Measurements from ENCODE around the gene SPIC.

The SPIC gene

GRCh38 chr12:101521136-101521535 lies 46.0 kb downstream of the SPIC start:
- Histone ChIP-seq H3K4me3 (ENCODE audit: low read length) (no peak overlapping the region), H3K27ac (ENCODE audit: low read length) (no peak overlapping the region), H3K27me3 (replicated peaks; ENCODE audit: insufficient read depth, low read length) (no peaks in the 10 kb centered on the region), H3K4me1 (ENCODE audit: low read length) (no peaks in the 10 kb centered on the region), H3F3A (ENCODE audit: insufficient read depth, low read length) (no peaks in the 10 kb centered on the region), H3K9ac (ENCODE audit: low read length) (no peak overlapping the region), H4K20me1 (ENCODE audit: insufficient read depth, low read length) (no peaks in the 10 kb centered on the region), H3K4me2 (ENCODE audit: low read depth, low read length) (no peak overlapping the region), H3K9me2 (replicated peaks; ENCODE audit: insufficient read depth, low read length) (no peaks in the 10 kb centered on the region), H3K9me3 (replicated peaks; ENCODE audit: insufficient read depth, low read length) (no peaks in the 10 kb centered on the region), H2AFZ (ENCODE audit: low read length) (no peak overlapping the region), H3K36me3 (replicated peaks; ENCODE audit: insufficient read depth, low read length) (no peaks in the 10 kb centered on the region), H3K79me2 (ENCODE audit: low read length) (no peaks in the 10 kb centered on the region)
- TF ChIP-seq EZH2 (optimal IDR thresholded peaks at IDR 0.05; ENCODE audit: low read depth, low read length) (no peak), CTCF (IDR thresholded peaks at IDR 0.05; ENCODE audit: low read length) (no peak), EZH2phosphoT487 (IDR thresholded peaks at IDR 0.05; ENCODE audit: low read length) (no peak)
- no peak for DNase-seq

- H2AFZ ChIP-seq (ENCODE audit: low read length) = peak overlapping the region; percentile 56; the same call in 1 of the 2 replicates
- no peaks in the 10 kb centered on the region for H3K9me3 ChIP-seq (replicated peaks; ENCODE audit: insufficient read depth, low read length)
- DNase-seq = peak; percentile 70
- TF ChIP-seq EZH2 (optimal IDR thresholded peaks at IDR 0.05; ENCODE audit: low read depth, low read length) (no peak), EZH2phosphoT487 (IDR thresholded peaks at IDR 0.05; ENCODE audit: low read length) (no peak), CTCF (IDR thresholded peaks at IDR 0.05; ENCODE audit: low read length) (no peak)
- H3K36me3 ChIP-seq (replicated peaks; ENCODE audit: insufficient read depth, low read length) = no peaks in the 10 kb centered on the region
- H3K4me3 ChIP-seq (ENCODE audit: low read length) = no peak overlapping the region
- 0 out of 2 replicates have a peak, but pooled peaks cover 5% of the 10 kb centered on the region for H3F3A ChIP-seq (ENCODE audit: insufficient read depth, low read length)
- no peak overlapping the region for H3K9ac ChIP-seq (ENCODE audit: low read length)
- H3K27me3 ChIP-seq (replicated peaks; ENCODE audit: insufficient read depth, low read length) = no peaks in the 10 kb centered on the region
- H3K79me2 ChIP-seq (ENCODE audit: low read length) = no peaks in the 10 kb centered on the region
- H3K4me1 ChIP-seq (ENCODE audit: low read length) = peaks cover 16% of the 10 kb centered on the region
- H3K9me2 ChIP-seq (replicated peaks; ENCODE audit: insufficient read depth, low read length) = no peaks in the 10 kb centered on the region
- no peaks in the 10 kb centered on the region for H4K20me1 ChIP-seq (ENCODE audit: insufficient read depth, low read length)
- H3K27ac ChIP-seq (ENCODE audit: low read length) = peak overlapping the region; percentile 33; the same call in 1 of the 2 replicates
- H3K4me2 ChIP-seq (ENCODE audit: low read depth, low read length) = peak overlapping the region; percentile 30; the same call in 1 of the 2 replicates
These were observed 52.5 kb downstream of the SPIC start for GRCh38 chr12:101527682-101528081.

- no peaks in the 10 kb centered on the region for H3K36me3 ChIP-seq (replicated peaks; ENCODE audit: insufficient read depth, low read length)
- H3K4me3 ChIP-seq (ENCODE audit: low read length) = no peak overlapping the region
- H3K9me2 ChIP-seq (replicated peaks; ENCODE audit: insufficient read depth, low read length) = no peaks in the 10 kb centered on the region; the same call in 1 of the 2 replicates
- H3K4me1 ChIP-seq (ENCODE audit: low read length) = no peaks in the 10 kb centered on the region
- no peak for TF ChIP-seq EZH2 (optimal IDR thresholded peaks at IDR 0.05; ENCODE audit: low read depth, low read length)
- no peak for TF ChIP-seq CTCF (IDR thresholded peaks at IDR 0.05; ENCODE audit: low read length)
- no peak for TF ChIP-seq EZH2phosphoT487 (IDR thresholded peaks at IDR 0.05; ENCODE audit: low read length)
- H4K20me1 ChIP-seq (ENCODE audit: insufficient read depth, low read length) = no peaks in the 10 kb centered on the region
- no peak for DNase-seq
- no peaks in the 10 kb centered on the region for H3K27me3 ChIP-seq (replicated peaks; ENCODE audit: insufficient read depth, low read length)
- H2AFZ ChIP-seq (ENCODE audit: low read length) = no peak overlapping the region
- H3K9ac ChIP-seq (ENCODE audit: low read length) = no peak overlapping the region
- no peaks in the 10 kb centered on the region for H3F3A ChIP-seq (ENCODE audit: insufficient read depth, low read length)
- H3K79me2 ChIP-seq (ENCODE audit: low read length) = no peaks in the 10 kb centered on the region
- no peak overlapping the region for H3K4me2 ChIP-seq (ENCODE audit: low read depth, low read length)
- H3K27ac ChIP-seq (ENCODE audit: low read length) = no peak overlapping the region
- H3K9me3 ChIP-seq (replicated peaks; ENCODE audit: insufficient read depth, low read length) = no peaks in the 10 kb centered on the region
These were observed 61.0 kb downstream of the SPIC start for GRCh38 chr12:101536069-101536674.

Measured in MM.1S (cell line).